ENCODE results near the gene LLGL1.

DNA sequence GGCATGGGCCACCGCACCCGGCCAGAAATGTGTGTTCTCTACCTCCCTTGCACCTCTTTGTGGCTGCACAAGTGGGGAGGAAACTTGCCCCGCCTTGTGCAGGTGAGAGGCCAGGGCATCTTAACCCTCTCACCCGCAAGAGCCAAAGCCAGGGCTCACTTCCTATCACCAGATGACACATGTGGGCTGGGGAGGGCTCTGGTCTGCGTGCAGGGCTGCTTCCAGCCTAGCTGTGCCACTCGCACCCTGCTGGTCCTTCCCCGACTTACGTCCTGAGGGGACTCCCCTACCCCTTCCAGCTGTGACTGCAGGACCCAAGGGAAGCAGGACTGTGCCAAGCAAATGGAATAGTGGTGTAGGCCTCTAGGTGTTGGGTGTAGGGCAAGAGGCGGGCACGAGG is 41.9 kb downstream of the LLGL1 start:
- TF ChIP-seq EP300 (IDR thresholded peaks at IDR 0.05) = no peak
- TF ChIP-seq, protein P1, sequence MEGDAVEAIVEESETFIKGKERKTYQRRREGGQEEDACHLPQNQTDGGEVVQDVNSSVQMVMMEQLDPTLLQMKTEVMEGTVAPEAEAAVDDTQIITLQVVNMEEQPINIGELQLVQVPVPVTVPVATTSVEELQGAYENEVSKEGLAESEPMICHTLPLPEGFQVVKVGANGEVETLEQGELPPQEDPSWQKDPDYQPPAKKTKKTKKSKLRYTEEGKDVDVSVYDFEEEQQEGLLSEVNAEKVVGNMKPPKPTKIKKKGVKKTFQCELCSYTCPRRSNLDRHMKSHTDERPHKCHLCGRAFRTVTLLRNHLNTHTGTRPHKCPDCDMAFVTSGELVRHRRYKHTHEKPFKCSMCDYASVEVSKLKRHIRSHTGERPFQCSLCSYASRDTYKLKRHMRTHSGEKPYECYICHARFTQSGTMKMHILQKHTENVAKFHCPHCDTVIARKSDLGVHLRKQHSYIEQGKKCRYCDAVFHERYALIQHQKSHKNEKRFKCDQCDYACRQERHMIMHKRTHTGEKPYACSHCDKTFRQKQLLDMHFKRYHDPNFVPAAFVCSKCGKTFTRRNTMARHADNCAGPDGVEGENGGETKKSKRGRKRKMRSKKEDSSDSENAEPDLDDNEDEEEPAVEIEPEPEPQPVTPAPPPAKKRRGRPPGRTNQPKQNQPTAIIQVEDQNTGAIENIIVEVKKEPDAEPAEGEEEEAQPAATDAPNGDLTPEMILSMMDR (IDR thresholded peaks at IDR 0.05) = no peak
